Ramos (cell line): Measurements from ENCODE around the gene GALR2.
"Not testable (repeated sequence)": the region's sequence is repeated elsewhere in the genome, so short reads cannot be mapped to it uniquely, and the experiment has no call there.

Experiments used
- in situ Hi-C: fragments of 300-500 bp; cut with MboI; formaldehyde crosslinking; loops from one replicate; pipeline ENCODE4 v1.14.3; 2022; ENCODE audit warnings: low sequenced_read_pairs; ENCODE audit not compliant: unreplicated experiment

GALR2 gene

DNA sequence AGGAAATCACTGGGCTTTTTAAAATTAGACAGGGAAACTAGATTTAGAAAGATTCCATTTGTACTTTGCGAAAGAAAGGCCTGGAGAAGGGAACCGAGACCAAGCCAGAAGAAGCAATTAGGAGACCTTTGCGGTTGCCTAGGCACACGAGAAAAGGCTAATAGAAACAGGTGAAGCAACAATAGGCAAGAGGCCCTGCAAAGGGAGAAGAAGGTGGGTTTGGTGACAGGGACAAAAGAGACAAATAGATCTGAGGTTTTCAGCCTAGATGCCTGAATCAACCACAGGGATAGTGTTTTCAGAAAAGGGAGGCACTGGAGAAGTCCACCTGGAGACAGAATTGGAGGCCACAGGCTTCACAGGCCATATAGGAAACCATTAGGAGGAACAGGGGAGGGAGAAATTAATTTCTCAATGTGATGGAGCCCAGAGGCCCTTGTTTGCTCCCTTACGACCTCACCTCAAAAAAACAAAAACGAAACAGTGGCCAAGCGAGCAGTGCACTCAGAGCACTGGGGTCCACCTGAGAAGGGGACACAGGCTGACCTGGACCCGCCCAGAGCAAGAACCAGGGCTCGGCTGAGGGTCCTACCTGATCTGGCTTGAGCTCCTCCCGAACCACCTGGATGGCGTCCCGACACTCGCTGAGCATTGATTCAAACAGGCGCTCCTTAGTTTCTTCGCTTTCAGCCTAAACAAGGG, 24.6 kb upstream of the GALR2 start:
- in situ Hi-C loops, result no loop called here

DNA sequence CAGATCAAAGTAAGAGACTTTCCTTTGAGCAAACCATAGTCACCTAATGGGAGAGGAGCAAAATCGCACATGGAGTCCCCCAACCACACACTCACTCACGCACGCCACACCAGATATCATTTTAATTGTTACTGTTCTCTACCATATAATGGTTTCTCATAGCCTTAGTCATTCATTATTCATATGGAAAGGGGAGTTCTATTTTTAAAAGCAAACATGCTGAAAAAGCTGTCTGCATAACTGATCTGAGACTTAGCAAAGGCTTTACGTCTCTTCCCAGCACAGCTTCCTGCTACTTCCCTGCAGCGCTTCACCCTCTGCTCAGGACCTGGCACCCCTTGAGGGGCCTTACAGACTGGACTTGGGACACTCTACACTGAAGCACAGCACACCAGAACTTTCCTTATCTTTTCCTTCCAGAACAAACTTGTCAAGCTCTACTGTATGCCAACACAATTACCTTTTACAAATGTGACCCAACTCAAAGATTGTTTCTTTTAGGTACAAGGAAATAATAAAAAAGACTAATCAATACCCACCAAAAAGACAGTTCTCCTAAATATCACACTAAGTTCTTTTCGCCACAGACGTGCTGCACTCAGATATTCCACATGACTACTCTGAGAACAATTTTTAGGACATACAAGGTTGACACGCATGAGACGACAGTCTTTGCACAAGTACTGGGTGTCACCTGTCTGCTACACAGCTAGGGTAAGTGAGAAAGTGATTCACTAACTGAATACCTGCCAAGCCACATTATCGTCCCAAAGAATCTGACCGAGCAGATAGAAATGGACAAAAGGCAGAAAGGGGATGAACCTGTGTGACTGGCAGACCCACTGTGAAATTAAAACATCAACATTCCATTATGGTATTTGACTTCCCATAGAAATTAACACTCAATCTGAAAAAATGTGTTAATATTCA, 23.8 kb upstream of the GALR2 start:
- in situ Hi-C loops, result no loop called here

DNA sequence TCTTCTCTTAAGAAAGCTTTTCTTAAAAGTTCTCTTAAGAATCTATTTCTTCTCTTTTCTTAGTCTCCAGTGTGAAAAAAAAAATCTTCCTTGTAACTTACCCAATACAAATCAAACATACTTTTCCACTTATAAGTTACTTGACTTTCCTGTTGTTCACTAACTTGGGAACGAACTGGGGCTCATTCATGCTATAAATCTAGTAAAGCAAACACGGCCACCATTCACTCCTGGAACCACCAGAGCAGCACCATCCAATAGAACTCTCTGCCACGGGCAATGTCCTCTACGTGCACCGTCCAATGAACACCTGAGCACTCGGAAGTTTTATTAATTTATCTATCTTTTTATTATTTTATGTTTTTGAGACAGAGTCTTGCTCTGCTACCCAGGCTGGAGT, 23.0 kb upstream of the GALR2 start:
- in situ Hi-C loops, result no loop called here

DNA sequence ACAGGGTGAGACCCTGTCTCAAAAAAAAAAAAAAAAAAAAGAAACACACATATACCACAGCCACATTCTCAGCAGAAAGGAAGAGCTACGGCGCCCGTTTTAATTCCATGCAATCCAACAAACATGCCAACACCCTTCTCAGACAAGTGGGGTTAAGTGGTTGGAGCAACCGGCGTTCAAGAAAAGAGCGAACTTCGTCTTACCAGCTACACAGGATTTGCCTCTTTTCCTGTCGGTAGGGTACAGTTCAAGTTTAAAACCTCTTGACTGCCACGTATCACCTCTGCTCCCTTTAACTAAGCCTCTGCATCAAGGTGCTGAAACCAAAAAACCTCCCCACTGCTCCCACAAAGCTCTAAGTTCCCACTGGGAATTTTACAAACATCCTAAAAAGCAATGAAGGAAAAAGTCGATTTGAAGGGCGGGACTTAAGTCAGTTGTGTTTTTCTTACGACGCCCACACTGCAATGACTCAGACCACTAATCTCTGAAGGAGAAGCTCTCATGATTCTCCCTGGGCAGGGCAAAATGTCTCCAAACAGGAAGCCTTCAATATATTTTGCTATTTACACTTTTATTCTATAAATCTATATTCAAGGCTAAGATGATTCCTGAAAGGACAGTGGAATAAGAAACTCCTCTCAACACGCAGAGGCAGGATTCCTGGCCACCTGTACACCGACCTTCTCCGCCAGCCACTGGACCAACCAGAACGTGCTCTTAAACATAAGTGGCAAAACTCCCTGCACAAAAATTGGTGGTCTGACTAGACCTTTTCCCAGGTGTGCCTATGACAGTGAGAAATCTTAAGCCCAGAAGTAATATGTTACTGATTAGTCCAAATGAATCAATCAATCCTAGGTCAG, 21.1 kb upstream of the GALR2 start:
- in situ Hi-C loops, result no loop called here

DNA sequence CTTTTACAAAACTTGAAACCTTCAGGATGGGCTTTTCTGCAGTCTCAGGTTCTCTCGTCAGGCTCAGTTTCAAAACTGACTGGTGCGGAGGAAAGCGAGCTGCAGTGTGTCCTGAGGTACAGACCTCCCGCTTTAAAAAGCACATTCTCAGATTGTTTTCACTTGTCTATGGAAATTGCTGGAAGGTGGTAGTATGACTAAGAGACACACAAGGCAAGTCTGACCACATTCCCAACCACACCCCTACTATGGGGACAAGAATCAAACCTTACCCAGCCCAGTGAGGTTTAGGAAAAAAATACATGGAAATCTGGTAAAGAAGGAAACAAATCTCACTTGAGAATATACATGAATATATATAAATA, 20.5 kb upstream of the GALR2 start:
- in situ Hi-C loops, result no loop called here

DNA sequence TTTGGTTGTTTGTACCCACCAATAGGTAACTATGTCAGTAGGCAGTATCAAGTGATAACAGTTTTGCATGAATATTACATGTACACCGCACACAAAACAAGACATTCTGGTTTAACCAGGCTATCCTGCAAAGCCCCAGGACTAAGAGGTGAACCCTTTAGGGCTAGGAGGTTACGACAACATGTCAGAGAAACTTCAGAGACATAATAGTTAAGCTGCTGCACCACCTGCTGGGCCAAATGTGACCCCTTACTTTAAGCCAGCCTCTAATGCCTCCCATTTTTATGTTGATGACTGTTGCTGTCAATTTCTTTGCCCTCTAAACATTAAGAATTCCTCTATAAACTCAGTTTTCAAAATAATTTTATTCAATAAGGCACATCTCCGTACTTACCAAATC, 17.7 kb upstream of the GALR2 start:
- in situ Hi-C loops, result no loop called here

DNA sequence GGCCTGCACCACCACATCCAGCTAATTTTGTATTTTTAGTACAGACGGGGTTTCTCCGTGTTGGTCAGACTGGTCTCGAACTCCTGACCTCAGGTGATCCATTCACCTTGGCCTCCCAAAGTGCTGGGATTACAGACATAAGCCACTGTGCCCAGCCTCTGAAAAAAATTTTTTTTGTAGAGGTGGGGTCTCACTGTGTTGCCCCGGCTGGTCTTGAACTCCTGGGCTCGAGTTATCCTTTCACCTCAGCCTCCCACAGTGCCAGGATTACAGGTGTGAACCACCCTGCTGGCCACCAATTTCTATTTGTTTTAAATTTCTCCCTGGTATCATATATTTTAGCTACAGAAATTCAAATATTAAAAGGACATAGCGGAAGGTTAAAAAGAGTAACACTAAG, 16.3 kb upstream of the GALR2 start:
- in situ Hi-C loops, result not testable (repeated sequence)

DNA sequence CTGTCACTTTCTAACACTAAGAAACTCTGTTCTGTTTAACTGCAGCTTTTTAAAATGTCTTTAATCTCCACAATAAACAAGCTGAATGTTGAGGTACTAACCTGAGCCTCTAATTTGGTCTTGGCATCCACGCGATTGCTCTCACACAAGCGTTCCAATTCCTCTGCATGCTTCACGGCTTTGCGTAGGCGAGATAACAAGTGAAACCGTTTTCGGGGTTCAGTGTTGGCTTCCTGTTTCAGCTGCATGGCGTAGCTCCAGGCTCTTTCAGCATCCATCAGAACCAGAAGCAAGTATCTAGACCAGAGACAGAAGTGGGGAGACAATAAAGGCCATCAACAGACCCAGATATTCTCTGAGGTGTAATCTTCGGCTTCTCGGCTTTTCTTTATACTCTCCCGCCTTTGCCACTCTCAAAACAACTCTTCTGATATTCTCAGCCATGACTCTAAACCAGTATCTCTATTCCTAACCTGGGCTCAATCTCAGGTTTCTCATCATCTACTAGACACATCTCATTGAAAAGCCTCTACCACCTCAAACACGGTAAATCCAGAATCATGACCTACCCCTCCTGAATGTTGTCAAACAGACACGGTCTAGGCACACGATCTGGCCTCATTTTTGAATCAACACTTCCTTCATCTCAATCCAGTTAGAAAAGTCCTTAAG, 10.6 kb upstream of the GALR2 start:
- in situ Hi-C loops, result no loop called here

DNA sequence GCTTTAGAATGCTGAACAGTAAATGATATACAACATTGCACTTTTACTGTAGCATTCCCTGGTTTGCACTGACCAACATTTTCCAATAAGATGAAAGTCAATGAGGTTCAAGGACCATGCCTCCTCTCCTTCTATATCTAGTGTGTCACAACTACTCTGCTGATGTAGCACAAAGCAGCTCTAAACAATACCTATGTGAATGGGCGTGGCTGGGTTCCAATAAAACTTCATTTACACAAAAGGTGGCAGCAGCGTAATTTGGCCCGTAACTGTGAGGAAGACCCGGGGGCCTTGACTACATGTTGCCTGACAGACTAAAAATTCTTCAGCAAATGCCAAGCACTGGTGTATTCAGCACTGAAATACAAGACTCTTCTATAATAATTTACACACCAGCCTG, 8.8 kb upstream of the GALR2 start:
- in situ Hi-C loops, result no loop called here

DNA sequence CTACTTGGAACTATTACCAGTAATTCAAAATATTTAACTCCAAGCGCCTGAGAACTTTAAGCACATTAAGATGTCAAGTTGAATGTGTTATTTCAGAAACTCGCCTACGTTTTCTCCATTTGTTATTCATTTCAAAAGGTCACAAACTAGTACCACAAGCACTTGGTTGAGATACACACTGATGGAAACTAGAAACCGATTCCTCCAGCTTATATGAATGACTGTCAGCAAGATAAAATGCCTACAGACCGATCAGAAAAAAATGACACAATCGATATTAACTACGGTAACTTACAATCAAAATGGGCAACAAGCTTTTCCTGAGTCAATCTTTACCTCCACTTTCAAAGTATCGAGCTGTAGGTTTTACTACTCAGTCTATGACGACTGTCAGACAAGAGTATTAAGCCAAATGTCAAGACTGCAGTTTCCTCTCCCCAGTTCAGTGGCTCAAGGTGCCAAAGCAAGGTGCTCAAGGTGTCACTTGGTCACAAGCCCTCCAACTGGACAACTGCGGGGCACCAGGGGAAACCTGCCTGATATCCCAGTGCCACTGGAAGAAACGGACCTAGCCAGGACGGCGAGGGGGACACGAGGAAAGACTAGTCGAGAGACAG, 2.9 kb upstream of the GALR2 start:
- in situ Hi-C loops, result no loop called here

DNA sequence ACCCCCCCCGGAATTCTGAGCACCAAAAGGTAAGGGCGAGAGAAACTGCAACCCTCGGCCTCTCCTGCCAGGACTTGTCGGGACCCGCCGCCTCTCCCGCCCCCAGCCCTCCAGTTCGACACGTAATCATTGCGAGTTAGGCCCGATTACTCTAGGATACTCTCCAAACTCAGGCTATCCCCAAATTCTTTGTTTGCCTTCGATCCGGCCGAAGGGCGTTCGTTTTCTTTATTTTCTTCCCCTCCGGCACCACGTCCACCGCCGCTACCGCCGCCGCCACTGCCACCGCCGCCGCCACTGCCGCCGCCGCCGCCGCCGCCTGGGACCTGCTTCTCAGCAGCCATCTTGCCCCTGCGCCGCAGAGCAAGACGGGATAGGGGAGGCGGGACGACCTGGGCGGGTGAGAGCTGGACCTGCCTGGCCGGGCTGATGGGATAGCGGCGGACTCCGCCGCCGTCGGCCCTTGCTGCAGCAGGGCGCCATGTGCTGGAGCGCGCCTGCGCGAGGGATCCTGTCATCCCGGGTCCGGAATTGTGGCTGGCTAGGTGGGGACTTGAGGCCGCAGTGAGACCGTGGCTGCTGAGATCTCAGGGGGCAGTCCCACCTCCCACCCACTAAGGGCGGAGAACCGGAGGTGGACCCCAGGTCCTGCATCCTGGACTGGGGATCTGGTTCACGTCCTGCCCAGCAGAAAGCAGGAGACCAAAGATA, 2.3 kb upstream of the GALR2 start, which contains the start of gene SRP68:
Gene SRP68 (minus strand): TSS at position 370 of the 711 bp plus-strand sequence. CDS start 26 bp downstream, at position 344.
- in situ Hi-C loops, result no loop called here

DNA sequence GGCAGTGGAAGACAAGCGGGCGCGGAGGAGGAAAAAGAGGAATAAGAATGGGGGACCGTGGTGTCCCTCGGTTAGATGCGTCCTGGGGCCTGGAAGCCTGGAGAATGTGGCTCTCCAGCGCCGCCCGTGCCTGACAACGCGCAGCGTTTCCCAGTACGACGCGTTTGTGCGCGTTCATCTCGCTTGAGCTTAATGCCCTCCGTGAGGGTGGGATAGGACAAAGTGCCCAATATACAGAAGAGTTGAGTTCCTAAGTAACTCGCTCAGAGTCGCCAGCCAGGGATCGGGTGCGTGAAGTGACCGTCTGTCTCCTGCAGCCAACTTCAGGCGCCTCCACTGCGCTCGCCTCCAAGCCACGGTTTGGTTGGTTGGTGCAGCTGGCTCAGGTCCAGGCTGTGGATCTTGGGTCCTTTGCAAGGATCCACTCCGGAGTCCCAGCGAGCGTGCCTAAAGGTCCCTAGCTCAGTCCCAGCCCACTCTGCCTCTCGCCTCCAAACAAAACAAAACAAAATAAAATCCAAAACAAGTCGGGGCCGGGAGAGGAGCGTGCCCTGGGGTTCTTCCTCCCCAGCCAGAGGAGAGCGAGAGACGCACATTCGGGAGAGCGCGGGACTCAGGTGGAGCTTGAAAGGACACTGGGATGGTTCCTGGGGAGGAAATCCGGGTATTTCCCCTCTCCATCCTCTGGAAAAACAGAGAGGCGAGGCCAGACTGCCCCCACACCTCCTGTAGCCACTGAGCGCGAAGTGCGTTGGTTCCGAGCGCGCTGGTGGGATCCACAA, 974 bp downstream of the GALR2 start:
- in situ Hi-C loops, result no loop called here

DNA sequence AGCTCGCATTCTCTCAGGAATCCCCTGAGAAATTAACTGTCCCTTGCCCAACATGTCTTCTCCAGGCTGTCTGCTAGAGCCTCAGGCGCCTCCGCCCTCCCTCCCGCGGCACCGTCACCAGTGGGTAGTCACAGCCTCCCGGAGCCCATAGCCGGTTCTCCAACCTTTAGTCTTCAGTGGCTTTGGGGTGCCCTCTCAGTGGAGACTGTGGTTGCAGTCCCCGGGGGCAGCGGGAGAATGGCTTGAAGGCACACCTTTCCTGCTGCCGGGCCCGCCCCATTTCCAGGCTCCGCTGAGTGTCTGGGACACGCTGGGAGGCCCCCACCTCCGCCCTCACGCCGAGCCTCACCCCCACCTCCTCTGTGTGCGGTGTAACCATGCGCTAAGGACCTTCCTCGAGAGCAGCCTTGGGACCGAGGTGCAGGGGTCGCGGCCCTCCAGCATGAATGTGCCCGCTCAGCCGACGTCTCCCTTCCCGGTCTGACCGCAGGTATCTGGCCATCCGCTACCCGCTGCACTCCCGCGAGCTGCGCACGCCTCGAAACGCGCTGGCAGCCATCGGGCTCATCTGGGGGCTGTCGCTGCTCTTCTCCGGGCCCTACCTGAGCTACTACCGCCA, 1.7 kb downstream of the GALR2 start:
- in situ Hi-C loops, result no loop called here

DNA sequence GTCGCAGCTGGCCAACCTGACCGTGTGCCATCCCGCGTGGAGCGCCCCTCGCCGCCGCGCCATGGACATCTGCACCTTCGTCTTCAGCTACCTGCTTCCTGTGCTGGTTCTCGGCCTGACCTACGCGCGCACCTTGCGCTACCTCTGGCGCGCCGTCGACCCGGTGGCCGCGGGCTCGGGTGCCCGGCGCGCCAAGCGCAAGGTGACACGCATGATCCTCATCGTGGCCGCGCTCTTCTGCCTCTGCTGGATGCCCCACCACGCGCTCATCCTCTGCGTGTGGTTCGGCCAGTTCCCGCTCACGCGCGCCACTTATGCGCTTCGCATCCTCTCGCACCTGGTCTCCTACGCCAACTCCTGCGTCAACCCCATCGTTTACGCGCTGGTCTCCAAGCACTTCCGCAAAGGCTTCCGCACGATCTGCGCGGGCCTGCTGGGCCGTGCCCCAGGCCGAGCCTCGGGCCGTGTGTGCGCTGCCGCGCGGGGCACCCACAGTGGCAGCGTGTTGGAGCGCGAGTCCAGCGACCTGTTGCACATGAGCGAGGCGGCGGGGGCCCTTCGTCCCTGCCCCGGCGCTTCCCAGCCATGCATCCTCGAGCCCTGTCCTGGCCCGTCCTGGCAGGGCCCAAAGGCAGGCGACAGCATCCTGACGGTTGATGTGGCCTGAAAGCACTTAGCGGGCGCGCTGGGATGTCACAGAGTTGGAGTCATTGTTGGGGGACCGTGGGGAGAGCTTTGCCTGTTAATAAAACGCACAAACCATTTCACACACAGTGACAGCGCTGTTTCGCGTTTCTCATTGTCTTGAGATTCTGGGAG, 2.4 kb downstream of the GALR2 start:
- in situ Hi-C loops, result no loop called here

DNA sequence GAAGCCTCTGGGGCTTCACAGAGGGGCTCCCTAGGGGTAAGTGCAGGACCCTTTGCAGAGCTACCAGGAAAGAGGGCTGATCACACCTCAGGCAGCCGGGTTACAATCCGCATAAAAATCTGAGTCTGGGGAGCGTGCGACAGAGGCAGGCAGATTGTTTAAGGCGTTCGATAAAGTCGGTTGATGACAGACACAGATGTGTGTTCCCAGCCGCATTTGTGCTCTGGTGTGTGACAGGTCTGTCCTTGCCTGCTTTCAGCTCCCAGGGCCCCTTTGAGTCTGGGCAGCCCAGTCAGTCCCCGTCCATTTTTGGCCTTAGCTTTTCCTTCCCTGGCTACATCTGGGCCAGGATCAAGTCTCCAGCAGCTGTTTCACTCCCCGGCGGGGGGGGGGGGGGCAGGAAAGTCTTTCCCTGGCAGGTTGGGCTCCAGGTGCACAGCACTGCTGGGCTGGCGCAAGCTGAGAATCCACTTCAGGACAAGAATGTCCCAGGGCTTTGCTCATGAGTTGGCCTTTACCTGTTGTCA, 3.1 kb downstream of the GALR2 start:
- in situ Hi-C loops, result no loop called here

DNA sequence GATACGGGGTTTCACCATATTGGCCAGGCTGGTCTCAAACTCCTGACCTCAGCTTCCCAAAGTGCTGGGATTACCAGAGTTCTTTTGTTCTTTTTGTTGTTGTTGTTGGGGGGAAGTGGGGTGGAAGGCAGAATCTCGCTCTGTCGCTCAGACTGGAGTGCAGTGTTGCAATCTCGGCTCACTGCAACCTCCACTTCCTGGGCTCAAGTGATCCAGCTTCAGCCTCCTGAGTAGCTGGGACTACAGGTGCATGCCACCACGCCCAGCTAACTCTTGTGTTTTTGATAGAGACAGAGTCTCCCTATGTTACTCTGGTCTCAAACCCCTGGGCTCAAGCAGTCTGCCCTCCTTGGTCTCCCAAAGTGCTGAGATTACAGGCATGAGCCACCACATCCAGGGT, 3.8 kb downstream of the GALR2 start:
- in situ Hi-C loops, result not testable (repeated sequence)
